Neutrophil (primary cell): Measurements from ENCODE around the gene BRINP3.

Experiments used
- H3K27ac ChIP-seq: fragments of 200-600 bp; sonication (generic); 2 replicates; pipeline ENCODE4 v1.5.1; 2016; ENCODE audit warnings: mild to moderate bottlenecking, moderate library complexity
- H3K27me3 ChIP-seq: fragments of 200-600 bp; sonication (generic); 2 replicates; pipeline ENCODE4 v1.6.0; 2016; ENCODE audit warnings: mild to moderate bottlenecking
- H3K36me3 ChIP-seq: fragments of 200-600 bp; sonication (generic); 2 replicates; pipeline ENCODE4 v1.5.1; 2017
- H3K4me1 ChIP-seq, 2 experiments: fragments of 200-600 bp in 1 of 2; sonication (generic) in 1 of 2; 1 replicate in 1 of 2; 2 replicates in 1 of 2; pipeline versions ENCODE4 v1.5.1 to v1.6.1; 2013 to 2016; ENCODE audit warnings: low read depth in 1 of 2, low read length in 1 of 2, mild to moderate bottlenecking in 1 of 2, moderate library complexity in 1 of 2; ENCODE audit not compliant: control insufficient read depth in 1 of 2, insufficient read depth in 1 of 2
- H3K4me3 ChIP-seq, 2 experiments: fragments of 200-600 bp in 1 of 2; sonication (generic) in 1 of 2; 1 replicate in 1 of 2; 2 replicates in 1 of 2; pipeline ENCODE4 v1.5.1; 2013 to 2016; ENCODE audit warnings: low read depth in 1 of 2, low read length in 1 of 2, mild to moderate bottlenecking in 1 of 2, moderate library complexity in 1 of 2
- H3K9me3 ChIP-seq: fragments of 200-600 bp; sonication (generic); 2 replicates; pipeline ENCODE4 v1.5.1; 2016
- CTCF ChIP-seq: fragments of 200-600 bp; sonication (generic); IDR thresholded peaks from 2 replicates; pipeline ENCODE4 v1.5.1; 2016; ENCODE audit warnings: antibody characterized with exemption

The BRINP3 gene

GRCh38 chr1:190453550-190453949 lies 24.1 kb downstream of the BRINP3 start:
- no peaks in the 10 kb centered on the region for H3K4me1 ChIP-seq
- H3K27me3 ChIP-seq = no peaks in the 10 kb centered on the region
- H3K9me3 ChIP-seq = no peaks in the 10 kb centered on the region
- no peak for TF ChIP-seq CTCF
- H3K36me3 ChIP-seq = no peaks in the 10 kb centered on the region
- H3K4me3 ChIP-seq = no peak overlapping the region
- H3K27ac ChIP-seq = no peak overlapping the region

GRCh38 chr1:190452272-190452848 lies 25.3 kb downstream of the BRINP3 start:
- H3K4me3 ChIP-seq = no peak overlapping the region
- no peaks in the 10 kb centered on the region for H3K4me1 ChIP-seq
- no peak overlapping the region for H3K27ac ChIP-seq
- no peaks in the 10 kb centered on the region for H3K36me3 ChIP-seq
- H3K27me3 ChIP-seq = no peaks in the 10 kb centered on the region
- H3K9me3 ChIP-seq = no peaks in the 10 kb centered on the region
- TF ChIP-seq CTCF = no peak

- H3K36me3 ChIP-seq = no peaks in the 10 kb centered on the region
- no peaks in the 10 kb centered on the region for H3K9me3 ChIP-seq
- no peak overlapping the region for H3K27ac ChIP-seq
- H3K4me3 ChIP-seq = no peak overlapping the region
- no peaks in the 10 kb centered on the region for H3K4me1 ChIP-seq
- TF ChIP-seq CTCF = no peak
- no peaks in the 10 kb centered on the region for H3K27me3 ChIP-seq
Measured at GRCh38 chr1:190444464-190444863, 33.2 kb downstream of the BRINP3 start.

GRCh38 chr1:190439447-190439846 lies 38.2 kb downstream of the BRINP3 start:
- H3K9me3 ChIP-seq = no peaks in the 10 kb centered on the region
- no peaks in the 10 kb centered on the region for H3K27me3 ChIP-seq
- H3K4me1 ChIP-seq = no peaks in the 10 kb centered on the region
- no peaks in the 10 kb centered on the region for H3K36me3 ChIP-seq
- no peak for TF ChIP-seq CTCF
- no peak overlapping the region for H3K4me3 ChIP-seq
- H3K27ac ChIP-seq = no peak overlapping the region

- Histone ChIP-seq H3K27me3 (no peaks in the 10 kb centered on the region), H3K9me3 (no peaks in the 10 kb centered on the region), H3K36me3 (no peaks in the 10 kb centered on the region), H3K27ac (no peak overlapping the region), H3K4me1 (no peaks in the 10 kb centered on the region), H3K4me3 (no peak overlapping the region)
- no peak for TF ChIP-seq CTCF
Measured at GRCh38 chr1:190436615-190437014, 41.0 kb downstream of the BRINP3 start.

GRCh38 chr1:190429932-190430331 lies 47.7 kb downstream of the BRINP3 start:
- H3K27me3 ChIP-seq = no peaks in the 10 kb centered on the region
- H3K4me3 ChIP-seq = no peak overlapping the region
- H3K27ac ChIP-seq = no peak overlapping the region
- no peaks in the 10 kb centered on the region for H3K9me3 ChIP-seq
- H3K36me3 ChIP-seq = no peaks in the 10 kb centered on the region
- no peaks in the 10 kb centered on the region for H3K4me1 ChIP-seq
- no peak for TF ChIP-seq CTCF
